Cardiac muscle cell (in vitro differentiated cells and primary cell): ENCODE data around the gene TMEM14C. TPM values are rescaled to one million over a fixed set of nuclear protein-coding genes. Genes with fewer than 3 reads are reported as not detected.
"Not testable (repeated sequence)": the region's sequence is repeated elsewhere in the genome, so short reads cannot be mapped to it uniquely, and the experiment has no call there.

ENCODE experiments used
- DNase-seq, 2 donors: peaks; one replicate each; pipeline versions ENCODE4 v3.0.0 to v3.0.0-alpha.2; 2010 to 2017; ENCODE audit warnings: low read depth in 1 of 2, low spot score in 1 of 2
- H3K27ac ChIP-seq: fragments of 200-600 bp; sonication (generic); 2 replicates; pipeline ENCODE4 v1.5.1; 2016
- H3K27me3 ChIP-seq: fragments of 200-600 bp; sonication (generic); 2 replicates; pipeline ENCODE4 v1.6.0; 2016; ENCODE audit warnings: control low read depth
- H3K36me3 ChIP-seq: fragments of 200-600 bp; sonication (generic); 2 replicates; pipeline ENCODE4 v1.5.1; 2016; ENCODE audit warnings: control low read depth
- H3K4me1 ChIP-seq: fragments of 200-600 bp; sonication (generic); 2 replicates; pipeline ENCODE4 v1.8.1; 2017; ENCODE audit warnings: low read depth, mild to moderate bottlenecking, mixed run types
- H3K4me3 ChIP-seq: fragments of 200-600 bp; sonication (generic); 2 replicates; pipeline ENCODE4 v1.5.1; 2016; ENCODE audit warnings: mild to moderate bottlenecking
- H3K9me3 ChIP-seq: fragments of 200-600 bp; sonication (generic); 2 replicates; pipeline ENCODE4 v1.5.1; 2017; ENCODE audit warnings: low read depth, mild to moderate bottlenecking, control low read depth
- CTCF ChIP-seq: IDR thresholded peaks from 2 replicates; pipeline ENCODE4 v1.5.1; 2012; ENCODE audit warnings: low read depth, mild to moderate bottlenecking, low read length
- polyA plus RNA-seq: library from polyadenylated mRNA; unstranded; fragments of >200 nt; fragmentation: Nextera tagmentation; extraction: Ambion mirVana; gene quantifications from 2 replicates; pipeline ENCODE4 v1.2.1, GENCODE V29; 2016
- total RNA-seq: library from RNA; depleted of rRNA; stranded (reverse); fragments of >200 nt; gene quantifications from 2 replicates; pipeline ENCODE4 v1.2.3, GENCODE V29; 2016

TMEM14C gene
- total and polyA plus RNA-seq, 2 experiments from 2014 or later = 141 to 441 TPM

- DNase-seq = no peak
- H3K27me3 ChIP-seq = no peaks in the 10 kb centered on the region
- H3K27ac ChIP-seq = peak overlapping the region; percentile 4
These were observed 22.2 kb downstream of the TMEM14C start for GRCh38 chr6:10745116-10745515.

GRCh38 chr6:10746915-10747250, 24.0 kb downstream of the TMEM14C start:
- Histone ChIP-seq H3K9me3 (no peaks in the 10 kb centered on the region), H3K4me1 (peaks cover 43% of the 10 kb centered on the region), H3K4me3 (peak overlapping the region; percentile 94), H3K36me3 (no peaks in the 10 kb centered on the region), H3K27me3 (no peaks in the 10 kb centered on the region), H3K27ac (peak overlapping the region; percentile 3)
- no peak for TF ChIP-seq CTCF
- DNase-seq = no peak

More at GRCh38 chr6:10745116-10745515, 22.2 kb downstream of the TMEM14C start:
- TF ChIP-seq CTCF = no peak
- Histone ChIP-seq H3K9me3 (no peaks in the 10 kb centered on the region), H3K36me3 (no peaks in the 10 kb centered on the region), H3K4me3 (no peak overlapping the region), H3K4me1 (peaks cover 26% of the 10 kb centered on the region)

- H3K9me3 ChIP-seq = no peaks in the 10 kb centered on the region
- peak within 1 kb of the TSS; percentile 94 for H3K4me3 ChIP-seq
- no peaks in the 10 kb centered on the region for H3K36me3 ChIP-seq
- no peaks in the 10 kb centered on the region for H3K27me3 ChIP-seq
- no peak for TF ChIP-seq CTCF
- peaks cover 43% of the 10 kb centered on the region for H3K4me1 ChIP-seq
- peak; percentile 97 to 100 for DNase-seq
- peak within 1 kb of the TSS; percentile 89 for H3K27ac ChIP-seq
These were observed 24.5 kb downstream of the TMEM14C start, which contains the start of gene TMEM14B for GRCh38 chr6:10747251-10747972. Gene TMEM14B, plus strand, starts transcription at chr6:10747805. Its CDS starts 1,441 bp downstream, at chr6:10749246.

- Histone ChIP-seq H3K36me3 (peaks cover 3% of the 10 kb centered on the region), H3K4me1 (peaks cover 43% of the 10 kb centered on the region), H3K9me3 (no peaks in the 10 kb centered on the region), H3K27ac (peak overlapping the region; percentile 89), H3K27me3 (no peaks in the 10 kb centered on the region), H3K4me3 (peak overlapping the region; percentile 94)
- no peak for TF ChIP-seq CTCF
- peak in 1 of 2 donors; percentile 51 for DNase-seq
These were observed 26.9 kb downstream of the TMEM14C start for GRCh38 chr6:10749734-10750133.

- H3K27me3 ChIP-seq, H3K36me3 ChIP-seq, DNase-seq, H3K4me3 ChIP-seq, H3K9me3 ChIP-seq: not testable (repeated sequence)
- peak overlapping the region; percentile 89 for H3K27ac ChIP-seq
- peaks cover 43% of the 10 kb centered on the region for H3K4me1 ChIP-seq
These were observed 27.7 kb downstream of the TMEM14C start for GRCh38 chr6:10750568-10750967.

- Histone ChIP-seq H3K4me1 (peaks cover 41% of the 10 kb centered on the region), H3K36me3 (peaks cover 11% of the 10 kb centered on the region), H3K27ac (peak overlapping the region; percentile 89)
- H3K27me3 ChIP-seq, DNase-seq, H3K9me3 ChIP-seq, H3K4me3 ChIP-seq: not testable (repeated sequence)
These were observed 28.9 kb downstream of the TMEM14C start for GRCh38 chr6:10751757-10752156.
